ENCODE results near the gene WT1.

The WT1 gene

GRCh38 chr11:32421992-32422391, 13.3 kb downstream of the WT1 start:
- no peak for DNase-seq (ENCODE audit: low spot score)

GRCh38 chr11:32420937-32421901, 14.1 kb downstream of the WT1 start:
- no peak for DNase-seq (ENCODE audit: low spot score)

- DNase-seq (ENCODE audit: low spot score): no peak
Measured at GRCh38 chr11:32420139-32420538, 15.2 kb downstream of the WT1 start.

GRCh38 chr11:32418836-32419235, 16.5 kb downstream of the WT1 start:
- DNase-seq (ENCODE audit: low spot score): no peak

- no peak for DNase-seq (ENCODE audit: low spot score)
Measured at GRCh38 chr11:32417806-32418205, 17.5 kb downstream of the WT1 start.

GRCh38 chr11:32416301-32416700, 19.0 kb downstream of the WT1 start:
- DNase-seq (ENCODE audit: low spot score): no peak

- no peak for DNase-seq (ENCODE audit: low spot score)
Measured at GRCh38 chr11:32414925-32415324, 20.4 kb downstream of the WT1 start.

GRCh38 chr11:32411942-32412615, 23.3 kb downstream of the WT1 start:
- DNase-seq (ENCODE audit: low spot score): no peak

- DNase-seq (ENCODE audit: low spot score): no peak
Measured at GRCh38 chr11:32405592-32405991, 29.7 kb downstream of the WT1 start.

- no peak for DNase-seq (ENCODE audit: low spot score)
Measured at GRCh38 chr11:32402836-32403235, 32.5 kb downstream of the WT1 start.

- DNase-seq (ENCODE audit: low spot score): no peak
Measured at GRCh38 chr11:32400670-32401369, 34.5 kb downstream of the WT1 start.

GRCh38 chr11:32400196-32400595, 35.1 kb downstream of the WT1 start:
- DNase-seq (ENCODE audit: low spot score): no peak

- no peak for DNase-seq (ENCODE audit: low spot score)
Measured at GRCh38 chr11:32396991-32397390, 38.3 kb downstream of the WT1 start.

- no peak for DNase-seq (ENCODE audit: low spot score)
Measured at GRCh38 chr11:32396331-32396730, 39.0 kb downstream of the WT1 start.

- no peak for DNase-seq (ENCODE audit: low spot score)
Measured at GRCh38 chr11:32395127-32395526, 40.2 kb downstream of the WT1 start.

GRCh38 chr11:32392840-32393239, 42.5 kb downstream of the WT1 start:
- DNase-seq (ENCODE audit: low spot score): no peak

- DNase-seq (ENCODE audit: low spot score): no peak
Measured at GRCh38 chr11:32391956-32392553, 43.3 kb downstream of the WT1 start.

- DNase-seq (ENCODE audit: low spot score): no peak
Measured at GRCh38 chr11:32391479-32391878, 43.9 kb downstream of the WT1 start.

- DNase-seq (ENCODE audit: low spot score): no peak
Measured at GRCh38 chr11:32390712-32391111, 44.6 kb downstream of the WT1 start.

GRCh38 chr11:32388871-32389770, 46.2 kb downstream of the WT1 start:
- DNase-seq (ENCODE audit: low spot score): no peak

GRCh38 chr11:32388365-32388764, 47.0 kb downstream of the WT1 start:
- DNase-seq (ENCODE audit: low spot score): no peak
